Smooth muscle cell of the umbilical artery (primary cell): ENCODE data around the gene FASN. TPM values are rescaled to one million over a fixed set of nuclear protein-coding genes. Genes with fewer than 3 reads are reported as not detected.

Experiments used
- total RNA-seq: library from RNA; depleted of rRNA; stranded (reverse); fragments of >200 nt; gene quantifications from 2 replicates; pipeline ENCODE4 v1.2.3, GENCODE V29; 2014

Gene FASN
- total RNA-seq = 104 and 307 TPM in 2 replicates

GRCh38 chr17:82098169-82098938 is at the start of gene FASN:
FASN (minus strand) TSS chr17:82098236; CDS start chr17:82096445, 1,791 bp downstream.

DNA sequence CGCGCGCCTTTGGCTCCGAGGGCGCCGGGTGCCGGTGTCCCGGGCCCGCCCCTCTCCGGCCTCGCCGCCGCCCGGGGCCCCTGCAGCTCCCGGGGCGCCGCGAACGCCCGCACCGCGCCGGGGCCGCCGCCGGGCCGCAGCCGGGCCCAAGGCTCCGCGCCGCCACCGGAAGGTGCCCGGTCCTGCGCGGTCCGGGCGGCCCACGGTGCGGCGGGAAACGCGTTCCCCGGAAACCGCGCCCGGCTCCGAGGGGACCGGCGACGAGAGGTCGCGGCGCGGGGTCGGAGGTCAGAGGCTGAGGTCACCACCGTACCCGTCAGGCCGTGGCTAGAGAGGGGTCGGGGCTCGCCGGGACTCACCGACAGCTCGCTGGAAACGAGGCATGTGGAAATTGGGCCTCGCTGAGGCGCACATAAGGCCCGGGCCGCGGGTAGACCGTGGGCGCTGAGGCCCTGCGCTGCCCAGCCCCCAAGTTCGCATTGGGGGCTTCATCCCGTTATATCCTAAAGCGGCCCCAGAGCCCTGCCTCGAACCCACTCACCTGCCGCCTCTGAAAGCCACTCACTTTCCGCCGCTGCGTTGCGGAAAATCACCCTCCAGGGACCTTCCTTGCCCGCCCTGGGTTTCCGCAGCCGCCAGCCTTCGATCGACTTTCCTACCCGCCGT is 32.3 kb downstream of the FASN start, which contains the start of gene DUS1L:
DUS1L (minus strand) TSS at position 167 of the 666 bp plus-strand sequence. CDS start 745 bp downstream, outside the sequence.

DNA sequence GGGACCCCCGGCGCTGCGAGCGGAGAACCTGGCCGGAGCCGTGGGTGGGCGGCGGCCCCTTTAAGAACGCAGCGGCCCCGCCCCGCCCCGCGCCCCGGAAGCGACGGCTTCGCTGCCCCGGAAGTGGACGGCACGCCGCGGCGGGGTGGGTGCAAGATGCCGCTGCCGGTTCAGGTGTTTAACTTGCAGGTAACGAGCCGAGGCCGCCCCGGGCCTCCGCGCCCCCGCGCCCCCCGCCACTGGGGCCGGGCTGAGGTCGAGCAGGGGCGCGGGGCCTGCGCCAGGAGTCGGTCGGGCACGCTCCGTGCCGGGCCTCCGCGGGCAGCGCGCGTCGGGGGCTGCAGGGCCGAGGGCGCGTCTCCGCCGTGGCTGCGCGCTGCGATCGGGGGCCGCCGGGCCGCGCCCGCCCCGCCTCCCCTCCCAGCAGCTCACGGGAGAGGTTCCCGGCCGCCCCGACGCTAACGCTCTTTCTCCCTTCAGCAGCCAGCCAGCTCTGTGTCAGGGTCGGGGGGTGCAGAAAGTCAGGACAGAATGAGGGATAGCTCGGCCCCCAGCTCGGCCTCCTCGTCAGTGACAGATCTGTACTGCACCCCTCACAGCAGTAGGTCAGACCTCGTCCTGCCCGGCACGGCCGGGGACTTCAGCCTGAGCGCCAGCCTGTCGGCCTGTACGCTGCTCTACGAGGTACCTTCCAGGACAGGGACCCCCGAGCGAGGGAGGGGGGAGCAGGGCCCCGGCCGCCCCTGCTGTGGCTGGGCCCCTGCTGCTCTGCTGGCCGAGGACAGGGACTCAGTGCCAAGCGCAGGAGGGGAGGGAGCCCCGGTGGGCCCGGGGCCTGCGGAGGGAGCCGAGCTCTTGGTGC is 46.0 kb downstream of the FASN start, which contains the start of the genes GPS1 and RFNG:
GPS1 (plus strand) TSS at position 123 of the 862 bp plus-strand sequence; CDS start at position 157, 34 bp downstream.
RFNG (minus strand) TSS at position 36 of the 862 bp plus-strand sequence. CDS start 45 bp downstream, outside the sequence.

DNA sequence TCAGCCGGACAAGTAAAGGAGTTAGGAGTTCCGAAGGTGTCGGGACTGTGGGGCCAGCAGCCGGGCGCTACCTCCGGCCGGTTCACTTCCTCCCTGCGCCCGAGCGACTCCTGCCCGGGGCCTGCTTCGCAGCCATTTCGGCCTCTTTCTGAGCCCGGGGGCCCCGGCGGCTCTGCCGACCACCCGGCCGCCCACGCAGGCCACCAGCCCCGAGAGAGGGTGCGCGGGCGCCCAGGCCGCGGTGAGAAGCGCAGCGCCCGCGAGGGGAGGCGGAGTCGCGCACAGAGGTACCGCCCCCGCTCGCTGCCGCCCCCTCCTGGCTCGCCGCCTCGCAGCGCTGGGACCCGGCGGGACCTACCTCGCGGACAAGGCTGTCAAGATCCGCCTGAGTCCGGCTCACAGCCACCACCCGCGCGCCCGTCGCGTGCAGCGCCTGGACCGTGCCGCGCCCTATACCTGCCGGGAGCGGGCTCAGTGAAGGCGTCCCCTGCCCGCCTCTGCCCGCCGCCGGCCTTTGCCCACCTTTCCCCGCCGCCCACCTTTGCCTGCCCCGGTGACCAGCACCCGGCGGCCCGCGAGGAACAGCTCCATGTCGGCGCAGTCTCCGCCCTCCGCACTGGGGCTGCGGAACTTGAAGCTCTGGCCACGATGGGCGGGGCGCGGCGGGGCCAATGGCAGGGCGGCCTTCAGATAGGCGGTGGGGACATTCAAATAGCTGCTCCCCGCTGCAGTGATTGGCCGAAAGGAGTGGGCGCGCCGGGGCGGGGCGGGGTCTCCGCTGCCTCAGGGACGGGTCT is 60.7 kb downstream of the FASN start, which contains the start of gene DCXR:
DCXR (minus strand) TSS at position 606 of the 797 bp plus-strand sequence; CDS start at position 591, 15 bp downstream.

DNA sequence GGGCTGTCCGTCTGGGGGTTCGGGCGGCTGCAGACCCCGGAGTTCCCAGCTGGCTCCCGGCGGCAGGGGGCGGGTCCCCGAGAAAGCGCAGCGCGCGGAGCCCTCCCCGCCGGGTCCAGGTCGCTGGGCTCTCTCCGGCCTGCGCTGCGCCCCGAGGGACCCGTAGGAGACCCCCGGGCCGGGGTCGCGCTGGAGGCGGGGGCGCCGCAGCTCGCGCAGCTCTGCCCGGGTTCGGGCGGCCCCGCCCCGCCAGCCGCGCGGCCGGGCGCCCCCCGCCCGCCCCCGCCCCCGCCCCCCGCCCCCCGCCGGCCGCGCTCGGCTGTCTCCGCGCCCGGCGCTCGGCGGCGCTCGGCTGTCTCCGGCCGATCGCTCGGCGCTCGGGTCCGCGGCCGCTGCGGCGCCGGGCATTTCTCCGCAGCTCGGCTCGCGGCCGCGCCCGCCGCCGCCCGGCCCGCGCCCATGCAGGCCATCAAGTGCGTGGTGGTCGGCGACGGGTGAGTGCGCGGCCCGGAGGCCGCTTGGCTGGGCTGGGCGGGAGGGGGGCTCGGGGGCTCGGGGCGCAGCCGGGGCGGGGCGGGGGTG is 66.6 kb downstream of the FASN start, which contains the start of gene RAC3:
RAC3 (plus strand) TSS at position 376 of the 582 bp plus-strand sequence; CDS start at position 460, 84 bp downstream.

Other genes starting within 250 kb of the FASN start
- 2,852 and 4,180 TPM in 2 replicates for gene P4HB, start 237.7 kb downstream of the FASN start, total RNA-seq
- gene ARHGDIA, start 226.9 kb downstream of the FASN start, total RNA-seq = 120 and 379 TPM in 2 replicates
- 76.3 and 110 TPM in 2 replicates for gene ALYREF, start 206.7 kb downstream of the FASN start, total RNA-seq
- 84.9 and 198 TPM in 2 replicates for gene ANAPC11, start 206.5 kb downstream of the FASN start, total RNA-seq
- gene NPB, start 196.0 kb downstream of the FASN start, total RNA-seq = 0.51 and 1.5 TPM in 2 replicates
- gene PCYT2, start 186.8 kb downstream of the FASN start, total RNA-seq = 50.5 and 52.1 TPM in 2 replicates
- gene SIRT7, start 180.1 kb downstream of the FASN start, total RNA-seq = 13.1 and 20.2 TPM in 2 replicates
- gene MAFG, start 170.5 kb downstream of the FASN start, total RNA-seq = 28.2 and 32.5 TPM in 2 replicates
- gene PYCR1, start 160.9 kb downstream of the FASN start, total RNA-seq = 245 and 274 TPM in 2 replicates
- under 0.01 TPM in 1 of 2 replicates, not detected in the other for gene MYADML2, start 151.0 kb downstream of the FASN start, total RNA-seq
- gene NOTUM, start 137.0 kb downstream of the FASN start, total RNA-seq = 0.14 TPM in 1 of 2 replicates, not detected in the other
- 21.4 and 28.8 TPM in 2 replicates for gene ASPSCR1, start 120.6 kb downstream of the FASN start, total RNA-seq
- 11.3 and 17.7 TPM in 2 replicates for gene CENPX, start 75.4 kb downstream of the FASN start, total RNA-seq
- gene LRRC45, start 74.9 kb downstream of the FASN start, total RNA-seq = 10.1 and 13.3 TPM in 2 replicates
- gene RAC3, start 66.6 kb downstream of the FASN start, total RNA-seq = 19.0 and 25.3 TPM in 2 replicates
- 30.7 and 48.7 TPM in 2 replicates for gene DCXR, start 60.5 kb downstream of the FASN start, total RNA-seq
- gene RFNG, start 46.4 kb downstream of the FASN start, total RNA-seq = 47.5 and 67.4 TPM in 2 replicates
- gene GPS1, start 46.3 kb downstream of the FASN start, total RNA-seq = 90.3 and 111 TPM in 2 replicates
- 55.2 and 65.6 TPM in 2 replicates for gene DUS1L, start 32.4 kb downstream of the FASN start, total RNA-seq
- gene CCDC57, start 114.6 kb upstream of the FASN start, total RNA-seq = 20.8 and 27.4 TPM in 2 replicates
- 359 and 382 TPM in 2 replicates for gene SLC16A3, start 130.8 kb upstream of the FASN start, total RNA-seq
- gene CSNK1D, start 175.5 kb upstream of the FASN start, total RNA-seq = 52.6 and 63.6 TPM in 2 replicates
- 0.30 TPM in 1 of 2 replicates, not detected in the other for gene CD7, start 219.4 kb upstream of the FASN start, total RNA-seq
- gene SECTM1, start 235.5 kb upstream of the FASN start, total RNA-seq = 1.2 TPM in 1 of 2 replicates, not detected in the other